Memory B cell (primary cell): ENCODE data around the gene GALNTL6.

ENCODE experiments used
- ATAC-seq: fragments of 150-1000 bp; cut with Tn5 transposase; 2 replicates; pipeline ENCODE4 v1.10.0; 2021; ENCODE audit warnings: low read depth, mild to moderate bottlenecking, moderate library complexity
- DNase-seq, 2 donors: peaks; one replicate each; pipeline ENCODE4 v3.0.0; 2022; ENCODE audit warnings: low spot score in 2 of 2
- H3K27ac Mint-ChIP-seq: one replicate; pipeline ENCODE4 v1.8.0; 2022; ENCODE audit warnings: mild to moderate bottlenecking, moderate library complexity, mixed read lengths
- H3K27me3 Mint-ChIP-seq: one replicate; pipeline ENCODE4 v1.8.0; 2022; ENCODE audit warnings: mixed read lengths
- H3K36me3 Mint-ChIP-seq: one replicate; pipeline ENCODE4 v1.8.0; 2022; ENCODE audit warnings: mild to moderate bottlenecking, mixed read lengths
- H3K4me1 Mint-ChIP-seq: one replicate; pipeline ENCODE4 v1.8.0; 2022; ENCODE audit warnings: mixed read lengths
- H3K4me3 Mint-ChIP-seq: one replicate; pipeline ENCODE4 v1.8.0; 2022; ENCODE audit warnings: mild to moderate bottlenecking, moderate library complexity, mixed read lengths
- H3K9me3 Mint-ChIP-seq: one replicate; pipeline ENCODE4 v1.8.0; 2022; ENCODE audit warnings: mixed read lengths

GALNTL6 gene

DNA sequence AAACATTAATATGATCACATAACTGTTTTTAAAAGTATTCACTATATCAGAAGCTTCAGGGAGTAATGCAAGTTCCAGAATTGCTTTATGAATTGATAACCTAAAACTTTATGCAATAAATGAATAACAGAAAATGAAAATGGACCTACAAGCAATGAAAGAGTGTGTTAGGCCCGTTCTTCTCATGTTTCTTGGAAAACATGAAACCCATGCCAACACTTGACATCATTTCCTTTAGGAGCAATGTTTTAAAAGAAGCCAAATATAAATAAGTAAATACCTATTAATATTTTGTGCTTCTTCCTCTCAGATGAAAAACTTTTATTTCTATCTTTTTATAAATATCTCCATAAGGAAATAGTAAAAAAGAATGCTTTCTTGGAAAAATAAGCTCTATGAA is 1232.4 kb downstream of the GALNTL6 start:
- Mint-ChIP-seq H3K4me1 (no peaks in the 10 kb centered on the region), H3K4me3 (no peak overlapping the region), H3K27me3 (peaks cover 8% of the 10 kb centered on the region), H3K27ac (no peak overlapping the region), H3K9me3 (no peaks in the 10 kb centered on the region), H3K36me3 (no peaks in the 10 kb centered on the region)
- DNase-seq (no peak), ATAC-seq (no peak)

DNA sequence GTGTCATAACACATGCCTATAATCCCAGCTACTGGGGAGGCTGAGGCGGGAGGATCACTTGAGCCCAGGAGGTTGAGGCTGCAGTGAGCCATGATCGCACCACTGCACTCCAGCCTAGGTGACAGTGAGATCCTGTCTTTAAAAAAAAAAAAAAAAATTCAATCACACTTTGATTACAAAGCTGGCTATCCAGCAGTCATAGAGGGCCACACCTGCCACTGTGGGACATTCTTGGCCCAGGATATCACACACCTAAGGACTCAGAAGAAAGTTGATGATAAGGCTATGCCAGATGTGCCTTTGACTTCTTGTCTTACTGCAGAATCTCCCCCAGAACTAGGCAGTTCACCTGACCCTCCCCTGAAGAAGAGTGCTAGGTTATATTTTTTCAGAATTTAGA is 1232.9 kb downstream of the GALNTL6 start:
- no peaks in the 10 kb centered on the region for H3K4me1 Mint-ChIP-seq
- H3K36me3 Mint-ChIP-seq, result no peaks in the 10 kb centered on the region
- no peak overlapping the region for H3K27ac Mint-ChIP-seq
- no peaks in the 10 kb centered on the region for H3K9me3 Mint-ChIP-seq
- DNase-seq (no peak), ATAC-seq (no peak)
- H3K27me3 Mint-ChIP-seq, result peaks cover 10% of the 10 kb centered on the region
- H3K4me3 Mint-ChIP-seq, result no peak overlapping the region

DNA sequence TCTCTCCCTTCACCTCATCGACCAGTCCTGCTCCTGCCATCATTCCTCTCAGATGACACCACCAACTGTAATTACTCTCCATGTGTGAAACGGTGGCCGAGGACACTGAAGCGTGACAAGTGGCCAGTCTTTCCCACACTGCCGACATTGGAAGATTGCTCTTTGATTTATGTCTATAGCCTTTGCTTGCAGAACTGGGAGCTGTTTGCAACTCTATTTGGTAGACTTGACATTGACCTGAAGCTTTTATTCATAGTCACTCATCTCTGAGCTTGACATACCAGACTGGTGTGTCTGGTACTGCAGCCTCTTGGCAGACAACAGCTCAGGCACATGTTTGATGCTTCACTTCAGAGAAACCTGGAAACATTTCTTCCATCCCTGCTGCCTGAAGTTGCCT is 1233.6 kb downstream of the GALNTL6 start:
- no peak for DNase-seq
- no peaks in the 10 kb centered on the region for H3K4me1 Mint-ChIP-seq
- no peak overlapping the region for H3K27ac Mint-ChIP-seq
- peaks cover 13% of the 10 kb centered on the region for H3K27me3 Mint-ChIP-seq
- H3K9me3 Mint-ChIP-seq, result no peaks in the 10 kb centered on the region
- ATAC-seq, result no peak
- no peaks in the 10 kb centered on the region for H3K36me3 Mint-ChIP-seq
- no peak overlapping the region for H3K4me3 Mint-ChIP-seq

DNA sequence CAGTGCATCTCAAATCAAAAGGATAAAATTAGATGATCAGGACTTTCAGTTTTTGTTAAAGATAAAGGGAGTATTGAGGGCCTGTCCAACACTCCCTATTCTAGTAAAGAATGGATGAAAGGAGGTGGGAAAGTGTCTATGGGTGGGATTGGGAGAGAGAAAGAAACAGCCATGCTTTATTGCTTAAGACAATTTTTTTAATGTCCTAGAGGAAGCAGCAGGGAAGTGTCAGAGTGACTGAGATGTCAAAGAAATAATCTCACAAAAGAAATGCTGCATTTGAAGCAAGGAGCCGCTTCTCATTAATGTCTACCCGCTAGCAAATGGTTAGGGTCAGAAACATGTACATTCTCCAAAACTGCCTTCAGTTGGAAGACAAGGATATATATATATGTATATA is 1238.0 kb downstream of the GALNTL6 start:
- peaks cover 5% of the 10 kb centered on the region for H3K27me3 Mint-ChIP-seq
- no peaks in the 10 kb centered on the region for H3K36me3 Mint-ChIP-seq
- DNase-seq (no peak), ATAC-seq (no peak)
- H3K9me3 Mint-ChIP-seq, result no peaks in the 10 kb centered on the region
- no peak overlapping the region for H3K27ac Mint-ChIP-seq
- no peak overlapping the region for H3K4me3 Mint-ChIP-seq
- H3K4me1 Mint-ChIP-seq, result no peaks in the 10 kb centered on the region

DNA sequence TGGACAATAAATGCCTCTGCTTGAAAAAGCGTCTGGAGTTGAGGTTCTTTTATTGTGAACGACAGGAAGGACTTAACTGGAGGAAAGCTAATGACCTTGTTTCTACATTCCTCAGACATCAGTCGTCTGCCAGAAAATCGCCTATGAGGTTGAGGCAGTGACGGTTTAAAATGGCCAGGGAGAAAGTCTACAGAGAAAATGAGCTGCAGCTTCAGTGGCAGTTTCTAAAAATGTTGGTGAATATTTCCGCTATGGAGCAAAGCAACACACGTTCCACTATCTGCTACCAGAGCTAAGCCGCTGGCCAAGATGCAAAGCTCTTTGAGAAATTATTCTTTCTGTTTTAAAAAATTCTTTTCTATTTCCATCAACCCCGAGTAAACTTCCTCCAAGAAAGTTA is 1238.5 kb downstream of the GALNTL6 start:
- ATAC-seq (no peak), DNase-seq (no peak)
- H3K9me3 Mint-ChIP-seq, result no peaks in the 10 kb centered on the region
- H3K27me3 Mint-ChIP-seq, result peaks cover 5% of the 10 kb centered on the region
- H3K4me3 Mint-ChIP-seq, result no peak overlapping the region
- H3K36me3 Mint-ChIP-seq, result no peaks in the 10 kb centered on the region
- no peak overlapping the region for H3K27ac Mint-ChIP-seq
- H3K4me1 Mint-ChIP-seq, result no peaks in the 10 kb centered on the region

DNA sequence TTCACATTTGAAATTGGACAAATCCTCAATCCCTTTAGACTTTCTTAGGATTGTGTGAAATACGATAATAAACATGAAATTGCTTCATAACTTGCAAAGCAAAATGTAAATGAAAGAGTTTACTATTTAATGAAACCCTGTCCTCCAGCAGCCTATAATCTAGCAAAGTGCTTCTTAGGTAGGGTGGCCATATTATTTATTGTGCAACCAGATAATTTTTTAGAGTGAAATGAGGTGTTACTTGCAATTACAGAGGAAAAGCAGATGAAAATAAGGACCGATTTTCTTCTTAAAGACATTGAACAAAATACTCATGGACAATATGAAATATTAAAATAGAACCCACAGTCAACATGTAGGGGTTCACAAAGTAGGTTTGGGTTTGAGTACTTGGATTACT is 1239.2 kb downstream of the GALNTL6 start:
- Mint-ChIP-seq H3K27me3 (peaks cover 5% of the 10 kb centered on the region), H3K9me3 (no peaks in the 10 kb centered on the region), H3K27ac (no peak overlapping the region), H3K36me3 (no peaks in the 10 kb centered on the region), H3K4me3 (no peak overlapping the region), H3K4me1 (no peaks in the 10 kb centered on the region)
- DNase-seq, result no peak
- no peak for ATAC-seq

DNA sequence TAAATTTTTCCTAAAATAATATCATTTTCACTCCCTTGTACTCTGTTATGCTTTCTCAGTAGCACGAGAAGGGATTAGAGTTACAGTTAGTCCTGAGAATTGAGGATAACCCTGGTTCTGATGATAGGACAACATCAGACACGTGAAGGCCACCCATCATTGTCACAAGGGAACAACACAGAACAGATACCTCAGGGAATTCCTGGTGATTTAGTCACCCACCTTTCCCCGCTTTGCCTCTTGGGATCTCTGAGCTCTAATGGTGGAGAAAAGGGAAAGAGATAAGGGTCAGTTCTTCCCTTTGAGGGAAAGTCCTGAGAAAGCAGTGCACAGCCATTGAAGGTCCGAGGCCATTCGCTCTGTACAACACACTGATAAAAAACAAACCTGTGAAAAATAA is 1243.1 kb downstream of the GALNTL6 start:
- no peaks in the 10 kb centered on the region for H3K9me3 Mint-ChIP-seq
- peaks cover 1% of the 10 kb centered on the region for H3K27me3 Mint-ChIP-seq
- DNase-seq, result no peak
- no peaks in the 10 kb centered on the region for H3K4me1 Mint-ChIP-seq
- no peak overlapping the region for H3K27ac Mint-ChIP-seq
- ATAC-seq, result no peak
- H3K4me3 Mint-ChIP-seq, result no peak overlapping the region
- H3K36me3 Mint-ChIP-seq, result no peaks in the 10 kb centered on the region

DNA sequence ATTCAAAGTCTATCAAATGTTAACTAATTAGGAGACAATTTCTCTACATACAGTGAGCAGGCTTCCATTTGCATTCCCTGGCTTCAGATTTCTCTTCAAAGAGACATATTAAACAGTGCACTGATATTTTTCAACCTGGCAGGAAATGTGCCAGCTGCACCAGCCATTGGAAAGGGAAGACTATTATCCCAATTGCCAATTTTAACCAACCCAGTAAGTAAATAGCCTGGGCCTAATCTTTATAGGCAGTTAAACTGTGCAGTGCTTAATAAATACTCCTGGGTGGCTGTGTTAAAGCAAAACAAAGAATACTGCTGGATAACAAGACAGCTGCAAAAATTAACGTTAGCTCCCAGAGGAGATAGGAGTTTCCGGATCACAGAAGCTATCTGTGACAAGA is 1243.5 kb downstream of the GALNTL6 start:
- ATAC-seq, result no peak
- Mint-ChIP-seq H3K27me3 (no peaks in the 10 kb centered on the region), H3K4me1 (no peaks in the 10 kb centered on the region), H3K9me3 (no peaks in the 10 kb centered on the region), H3K4me3 (no peak overlapping the region), H3K36me3 (no peaks in the 10 kb centered on the region), H3K27ac (no peak overlapping the region)
- DNase-seq, result no peak

DNA sequence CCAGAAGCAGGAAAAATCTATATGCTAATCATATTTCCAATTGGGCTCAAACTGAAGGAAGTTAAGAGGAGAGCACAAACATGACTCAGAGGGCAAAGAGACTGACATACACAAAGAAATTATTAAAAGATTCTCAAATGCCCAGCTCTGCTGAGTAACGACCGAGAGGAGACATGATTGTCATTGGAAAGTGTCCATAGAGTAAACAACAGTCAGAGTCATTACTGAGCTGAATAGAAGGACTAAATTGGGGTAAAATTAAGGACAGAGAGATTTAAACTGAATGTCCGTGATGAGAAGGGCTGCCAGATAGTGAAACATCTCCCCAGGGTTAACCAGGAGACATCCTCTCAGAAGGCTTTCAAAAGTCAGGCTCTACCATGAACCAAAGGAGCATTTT is 1244.2 kb downstream of the GALNTL6 start:
- Mint-ChIP-seq H3K36me3 (no peaks in the 10 kb centered on the region), H3K27ac (no peak overlapping the region), H3K4me3 (no peak overlapping the region), H3K9me3 (no peaks in the 10 kb centered on the region), H3K4me1 (no peaks in the 10 kb centered on the region), H3K27me3 (no peaks in the 10 kb centered on the region)
- no peak for ATAC-seq
- no peak for DNase-seq

DNA sequence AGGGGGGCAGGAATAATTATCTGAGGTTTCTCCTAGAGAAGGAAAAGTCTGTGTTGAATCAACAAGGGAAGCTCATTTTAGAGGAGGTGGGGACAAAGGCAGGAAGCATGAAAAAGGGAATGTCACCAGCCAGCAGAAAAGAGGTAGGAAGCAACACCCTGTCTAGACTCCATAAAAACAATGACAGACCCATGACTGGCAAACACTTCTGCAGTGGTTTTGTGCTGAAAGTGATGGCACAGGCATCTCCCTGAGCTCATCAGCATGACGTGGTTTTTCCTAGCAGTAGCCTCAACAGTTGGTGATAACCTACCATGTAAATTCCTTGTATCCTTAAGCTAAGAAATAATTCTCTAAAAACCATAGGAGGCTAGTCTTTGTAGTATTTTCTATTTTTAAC is 1244.7 kb downstream of the GALNTL6 start:
- DNase-seq (no peak), ATAC-seq (no peak)
- no peaks in the 10 kb centered on the region for H3K9me3 Mint-ChIP-seq
- no peaks in the 10 kb centered on the region for H3K4me1 Mint-ChIP-seq
- H3K4me3 Mint-ChIP-seq, result no peak overlapping the region
- H3K27ac Mint-ChIP-seq, result no peak overlapping the region
- H3K36me3 Mint-ChIP-seq, result no peaks in the 10 kb centered on the region
- no peaks in the 10 kb centered on the region for H3K27me3 Mint-ChIP-seq

DNA sequence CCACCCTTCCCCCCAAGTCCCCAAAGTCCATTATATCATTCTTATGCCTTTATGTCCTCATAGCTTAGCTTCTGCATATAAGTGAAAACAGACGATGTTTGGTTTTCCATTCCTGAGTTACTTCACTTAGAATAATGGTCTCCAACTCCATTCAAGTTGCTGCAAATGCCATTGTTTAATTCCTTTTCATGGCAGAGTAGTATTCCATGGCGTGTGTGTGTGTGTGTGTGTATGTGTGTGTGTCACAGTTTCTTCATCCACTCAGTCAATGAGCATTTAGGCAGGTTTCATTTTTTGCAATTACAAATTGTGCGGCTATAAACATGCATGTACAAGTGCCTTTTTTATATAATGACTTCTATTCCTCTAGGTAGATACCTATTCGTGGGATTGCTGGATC is 1248.0 kb downstream of the GALNTL6 start:
- Mint-ChIP-seq H3K27me3 (no peaks in the 10 kb centered on the region), H3K27ac (no peak overlapping the region), H3K4me1 (no peaks in the 10 kb centered on the region), H3K36me3 (no peaks in the 10 kb centered on the region), H3K9me3 (peaks cover 12% of the 10 kb centered on the region), H3K4me3 (no peak overlapping the region)
- ATAC-seq, result no peak
- no peak for DNase-seq

DNA sequence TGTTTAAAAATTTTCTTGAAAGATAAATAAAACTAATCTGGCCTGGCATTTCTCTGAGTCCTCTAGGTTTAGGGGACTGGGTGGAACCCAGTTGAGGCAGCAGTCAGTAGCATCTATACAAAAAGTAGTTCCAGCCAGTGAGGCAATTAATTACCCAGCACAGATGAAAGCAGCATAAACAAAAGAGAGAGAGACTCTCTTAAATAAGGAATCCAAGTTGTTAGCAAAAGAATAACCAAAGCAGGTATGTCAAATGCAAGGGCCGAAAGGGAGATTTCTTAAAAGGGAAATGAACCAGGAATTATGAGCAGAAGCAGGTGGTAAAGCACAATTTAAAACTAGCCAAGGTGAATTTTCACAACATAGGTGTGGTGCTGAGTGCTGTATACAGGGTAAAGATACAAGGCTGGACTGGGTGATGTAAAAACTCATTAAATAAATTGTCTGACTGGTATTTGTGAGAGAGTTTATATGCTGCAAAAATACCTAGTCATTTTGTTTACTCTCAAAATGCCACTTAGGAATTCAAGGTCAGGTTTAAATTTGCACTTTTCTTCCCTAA is 1260.8 kb downstream of the GALNTL6 start:
- no peak for ATAC-seq

DNA sequence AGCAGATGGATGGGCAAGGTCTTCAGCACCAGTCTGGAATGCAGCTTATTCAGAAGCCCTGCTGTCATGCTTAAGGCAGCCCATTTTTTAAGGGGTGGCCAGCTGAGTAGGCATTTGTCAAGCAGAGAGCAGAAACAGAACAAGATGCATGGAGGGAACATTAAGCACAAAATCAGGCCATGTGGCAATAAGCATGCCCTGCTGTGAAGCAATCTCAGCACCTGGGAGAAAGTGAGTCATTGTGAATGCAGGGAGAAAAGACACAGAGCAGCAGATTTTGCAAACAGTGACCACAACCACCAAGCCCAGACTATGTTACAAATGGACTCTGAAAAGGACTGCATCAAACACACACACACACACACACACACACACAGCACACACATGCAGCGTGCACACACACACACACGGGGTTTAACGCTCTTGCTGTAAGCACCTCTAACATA is 1261.3 kb downstream of the GALNTL6 start:
- H3K27me3 Mint-ChIP-seq, result no peaks in the 10 kb centered on the region
- ATAC-seq (no peak), DNase-seq (no peak)
- peaks cover 10% of the 10 kb centered on the region for H3K9me3 Mint-ChIP-seq
- H3K4me1 Mint-ChIP-seq, result no peaks in the 10 kb centered on the region
- H3K4me3 Mint-ChIP-seq, result no peak overlapping the region
- H3K27ac Mint-ChIP-seq, result no peak overlapping the region
- H3K36me3 Mint-ChIP-seq, result peaks cover 1% of the 10 kb centered on the region

More for the DNA sequence above, 1260.8 kb downstream of the GALNTL6 start:
- H3K36me3 Mint-ChIP-seq, result peaks cover 1% of the 10 kb centered on the region
- H3K9me3 Mint-ChIP-seq, result peaks cover 11% of the 10 kb centered on the region
- no peaks in the 10 kb centered on the region for H3K4me1 Mint-ChIP-seq
- DNase-seq, result no peak
- H3K27ac Mint-ChIP-seq, result no peak overlapping the region
- H3K27me3 Mint-ChIP-seq, result no peaks in the 10 kb centered on the region
- no peak overlapping the region for H3K4me3 Mint-ChIP-seq

DNA sequence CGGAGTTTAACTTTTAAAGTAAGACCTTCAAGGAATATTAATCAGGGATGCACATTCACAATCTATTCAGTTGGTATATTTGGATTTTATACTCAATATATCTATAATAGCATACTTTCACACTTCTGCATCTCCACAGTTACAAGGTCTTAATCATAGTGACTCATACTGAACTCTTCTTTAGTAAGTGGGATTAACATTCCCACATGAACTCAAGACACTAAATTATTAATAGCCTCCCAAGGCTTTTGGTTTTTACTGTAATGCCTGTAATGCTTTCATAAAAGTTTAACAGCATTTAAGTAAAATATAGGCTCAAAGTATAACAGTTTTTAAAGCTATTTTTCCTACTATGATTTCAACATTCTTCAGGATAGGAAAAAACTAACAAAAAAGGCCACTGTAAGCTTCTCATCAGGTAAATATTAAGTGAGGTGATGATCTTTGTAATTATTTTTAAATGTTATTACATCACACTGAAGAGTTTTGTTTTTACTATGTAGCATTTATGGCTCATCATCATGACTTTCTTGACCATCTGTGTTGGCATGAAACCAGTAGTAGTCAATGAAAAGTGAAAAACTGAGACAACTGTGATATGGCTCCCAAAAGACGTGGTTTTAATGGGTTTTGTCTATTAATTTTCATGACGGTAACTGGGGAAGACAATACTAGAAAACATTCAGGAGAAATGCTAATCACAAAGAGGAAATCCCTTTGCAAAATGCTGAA is 1263.9 kb downstream of the GALNTL6 start:
- Mint-ChIP-seq H3K9me3 (peaks cover 14% of the 10 kb centered on the region), H3K27ac (no peak overlapping the region), H3K36me3 (no peaks in the 10 kb centered on the region), H3K4me1 (no peaks in the 10 kb centered on the region), H3K4me3 (no peak overlapping the region), H3K27me3 (no peaks in the 10 kb centered on the region)
- no peak for ATAC-seq
- DNase-seq, result no peak

DNA sequence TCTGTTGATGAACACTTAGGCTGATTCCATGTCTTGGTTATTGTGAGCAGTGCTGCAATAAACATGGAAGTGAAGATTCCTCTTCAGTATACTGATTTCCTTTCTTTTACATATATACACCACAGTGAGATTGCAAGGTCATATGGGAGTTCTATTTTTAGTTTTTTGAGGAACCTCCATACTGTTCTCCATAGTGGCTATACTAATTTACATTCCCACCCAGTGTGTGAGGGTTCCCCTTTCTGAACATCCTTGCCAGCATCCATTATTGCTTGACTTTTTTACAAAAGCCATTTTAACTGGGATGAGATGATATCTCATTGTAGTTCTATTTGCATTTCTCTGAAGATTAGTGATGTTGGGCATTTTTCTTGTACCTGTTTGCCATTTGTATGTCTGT is 1274.9 kb downstream of the GALNTL6 start:
- H3K9me3 Mint-ChIP-seq, result no peaks in the 10 kb centered on the region
- no peak for ATAC-seq
- no peak overlapping the region for H3K4me3 Mint-ChIP-seq
- DNase-seq, result no peak
- H3K27ac Mint-ChIP-seq, result no peak overlapping the region
- no peaks in the 10 kb centered on the region for H3K4me1 Mint-ChIP-seq
- H3K27me3 Mint-ChIP-seq, result peaks cover 12% of the 10 kb centered on the region
- H3K36me3 Mint-ChIP-seq, result peaks cover 3% of the 10 kb centered on the region
